HTERT RPE-1 (cell line): ENCODE measurements around the gene DIS3L2.
"Not testable (repeated sequence)": the region's sequence is repeated elsewhere in the genome, so short reads cannot be mapped to it uniquely, and the experiment has no call there.

Source experiments
- in situ Hi-C: fragments of 300-500 bp; cut with MboI; formaldehyde crosslinking; loops from 4 replicates; pipeline ENCODE4 v1.14.3; 2020; ENCODE audit warnings: low sequenced_read_pairs

DIS3L2 gene

DNA sequence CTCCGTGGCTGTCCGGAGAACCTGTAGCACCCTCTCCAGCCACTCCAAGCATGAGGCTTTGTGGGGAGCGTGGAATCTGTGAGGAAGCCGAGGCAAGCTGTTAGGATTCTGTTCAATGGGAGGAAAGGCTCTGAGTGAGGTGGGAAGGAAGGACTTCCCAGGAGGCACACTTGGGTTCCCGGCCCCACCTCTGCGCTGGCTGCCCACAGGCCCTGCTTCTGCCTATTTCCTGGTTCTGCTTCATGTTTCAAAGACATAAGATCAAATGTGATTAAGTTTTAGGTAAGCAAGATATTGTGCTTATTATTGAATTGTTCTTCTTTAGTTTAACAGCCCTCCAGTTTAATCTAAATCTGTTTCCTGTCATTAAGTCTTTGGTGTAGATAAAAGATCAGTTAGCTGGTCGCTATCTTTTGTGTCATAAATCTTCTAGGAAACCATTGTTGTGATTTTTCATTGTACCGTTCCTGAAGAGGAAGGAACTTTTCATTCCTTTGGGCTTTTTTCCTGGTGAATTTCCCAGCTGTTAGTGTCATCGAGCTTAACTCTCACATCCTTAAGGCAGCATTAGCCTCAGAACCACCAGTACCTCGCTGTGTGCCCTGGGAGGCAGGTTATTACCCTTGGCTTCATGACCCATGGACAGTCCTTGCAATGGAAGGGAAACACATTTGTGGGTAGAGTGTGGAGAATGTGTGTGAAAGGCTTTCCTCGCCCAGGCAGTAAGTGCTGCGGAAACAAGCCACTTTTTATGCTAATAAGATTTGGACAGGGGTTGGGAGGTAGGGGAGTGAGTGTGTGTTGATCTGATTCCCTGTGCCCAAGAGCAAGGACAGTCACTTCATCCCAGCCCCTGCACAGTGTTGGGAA is 355.2 kb downstream of the DIS3L2 start:
- in situ Hi-C loops: no loop called here

DNA sequence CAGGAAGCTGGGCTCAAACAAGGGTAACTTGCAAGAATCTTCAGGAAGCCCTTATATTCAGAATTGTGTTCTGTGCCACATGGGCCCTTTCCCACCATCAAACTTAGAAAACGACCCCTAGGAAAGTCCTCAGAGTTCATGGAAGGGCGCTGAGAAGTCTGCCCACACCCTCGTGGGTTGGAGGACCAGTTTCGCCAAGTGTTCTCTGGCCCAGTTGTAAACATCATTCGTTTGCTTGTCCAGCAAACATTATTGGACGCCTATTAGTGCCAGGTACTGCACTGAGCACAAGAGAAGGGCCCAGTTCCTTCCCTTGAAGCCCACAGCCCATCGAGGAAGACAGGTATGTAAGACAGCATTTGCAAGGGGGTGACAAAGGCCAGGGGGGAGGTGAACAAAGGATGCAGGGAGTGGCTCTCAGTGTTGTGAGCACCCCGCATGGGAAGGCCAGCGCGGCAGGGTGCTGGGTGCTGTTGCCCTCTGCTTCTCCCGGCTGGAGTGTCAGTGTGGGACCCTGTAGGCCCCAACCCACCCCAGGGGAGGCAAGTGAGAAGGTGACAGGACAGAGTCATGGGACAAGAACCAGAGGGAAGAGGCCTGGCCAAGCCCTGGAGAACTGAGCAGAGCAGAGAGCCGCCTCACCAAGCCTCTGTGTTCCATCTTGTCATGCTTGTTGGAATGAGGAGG is 356.8 kb downstream of the DIS3L2 start:
- in situ Hi-C loops: no loop called here

- in situ Hi-C loops: no loop called here
These were observed 357.7 kb downstream of the DIS3L2 start for GRCh38 chr2:232319067-232319802.

- in situ Hi-C loops: no loop called here
These were observed 358.4 kb downstream of the DIS3L2 start for GRCh38 chr2:232319803-232320442.

DNA sequence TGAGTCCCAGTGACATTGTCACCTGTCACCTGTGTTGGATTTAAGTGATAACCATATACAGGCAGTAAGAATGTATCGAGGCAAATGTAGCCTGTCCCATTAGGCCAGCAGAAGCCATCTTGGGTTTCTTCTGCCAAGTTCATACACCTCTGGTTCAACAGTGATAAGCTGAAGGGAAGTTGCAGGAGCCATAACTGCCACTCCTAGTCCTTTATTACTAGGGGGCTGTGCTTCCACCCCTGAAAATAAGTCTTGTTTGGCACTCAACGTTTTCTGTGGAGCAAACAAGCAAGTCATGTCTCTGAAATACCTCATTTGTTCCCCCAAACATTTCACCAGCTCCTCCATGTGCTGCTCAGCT is 358.9 kb downstream of the DIS3L2 start:
- in situ Hi-C loops: no loop called here

DNA sequence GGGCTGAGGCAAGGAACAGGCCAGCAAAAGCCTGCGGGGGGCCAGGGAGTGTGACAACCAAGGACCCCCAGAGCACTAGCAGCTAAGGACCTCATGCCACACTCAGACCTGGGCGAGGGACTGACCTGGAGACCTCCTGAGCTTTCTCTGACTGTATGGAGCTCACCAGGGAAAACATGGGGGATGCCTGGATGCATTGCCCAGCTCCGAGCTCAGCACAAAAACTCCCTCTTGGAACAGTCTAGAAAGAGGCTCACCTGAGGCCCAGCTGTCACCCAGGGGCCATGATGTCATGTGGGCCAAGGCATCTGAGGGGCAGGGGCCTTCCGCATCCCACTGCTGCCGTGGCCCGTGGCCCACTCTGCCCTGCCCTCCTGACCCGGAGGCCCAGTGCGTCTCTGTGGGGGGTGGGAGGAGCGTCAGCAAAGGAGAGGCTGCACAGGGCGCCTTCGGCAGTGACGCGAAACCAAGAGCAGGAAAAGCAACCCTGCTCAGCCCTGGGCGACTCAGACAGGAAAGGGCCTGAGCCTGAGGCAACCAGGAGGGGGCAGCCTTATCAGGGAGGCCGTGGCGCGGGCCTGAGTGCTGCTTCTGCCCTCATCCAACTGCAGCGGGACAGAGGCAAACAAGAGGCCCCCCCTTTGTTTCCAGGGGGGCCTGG is 359.8 kb downstream of the DIS3L2 start:
- in situ Hi-C loops: no loop called here

GRCh38 chr2:232321817-232322559 is 360.5 kb downstream of the DIS3L2 start:
- in situ Hi-C loops: no loop called here

- in situ Hi-C loops: no loop called here
These were observed 361.2 kb downstream of the DIS3L2 start for GRCh38 chr2:232322560-232323327.

DNA sequence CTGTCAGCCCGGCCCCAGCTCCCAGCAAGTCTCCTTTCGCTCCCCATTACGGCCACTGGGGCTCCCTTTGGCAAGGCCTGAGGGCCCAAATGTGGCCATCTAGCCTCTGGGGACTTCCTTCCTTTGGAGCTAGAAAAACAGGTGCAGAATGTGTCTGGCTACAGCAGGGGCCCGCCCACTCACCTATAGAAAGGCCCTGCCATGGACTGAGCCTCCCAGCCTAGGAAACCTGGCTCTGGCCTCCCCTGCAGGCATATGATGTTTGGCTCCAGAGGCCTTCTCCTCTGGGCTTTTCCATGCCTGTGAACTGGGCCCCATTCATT is 361.8 kb downstream of the DIS3L2 start:
- in situ Hi-C loops: no loop called here

DNA sequence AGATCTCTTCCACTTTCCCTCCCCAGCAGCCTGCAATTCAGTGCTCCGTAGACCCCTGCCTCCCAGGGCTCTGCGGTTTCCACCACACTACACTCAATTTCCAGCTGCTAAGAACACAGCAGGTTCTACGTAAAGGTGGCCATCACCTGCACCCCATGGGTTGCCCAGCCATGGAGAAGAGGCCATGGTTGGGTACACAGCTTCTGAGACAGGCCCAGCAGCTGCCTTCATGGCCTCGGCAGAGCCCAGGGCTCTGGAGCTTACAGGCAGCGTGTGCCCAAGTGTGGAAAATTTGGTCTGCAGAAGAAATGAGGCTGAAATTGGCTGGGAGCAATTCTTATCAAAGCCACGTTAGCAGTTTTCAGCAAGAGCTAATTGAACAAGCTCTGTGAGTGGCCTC is 362.5 kb downstream of the DIS3L2 start:
- in situ Hi-C loops: not testable (repeated sequence)

DNA sequence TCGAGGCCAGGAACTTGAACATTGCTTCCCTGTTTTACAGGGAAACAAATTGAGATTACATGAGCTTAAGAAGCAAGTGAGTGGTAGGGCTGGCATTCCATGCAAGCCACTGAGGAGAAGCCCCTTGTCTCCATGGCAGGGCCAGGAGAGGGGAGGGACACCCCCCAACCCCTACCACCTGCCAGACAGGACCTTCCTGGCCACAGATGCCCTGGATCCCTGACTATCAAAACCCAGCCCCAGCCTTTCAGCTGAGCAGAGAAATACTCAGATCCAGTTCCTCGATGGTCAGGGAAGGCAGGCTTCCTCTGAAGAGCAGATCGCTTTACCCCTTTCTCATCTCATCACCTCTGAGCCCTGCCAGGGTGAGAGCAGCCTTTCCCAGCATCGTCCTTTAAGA is 363.3 kb downstream of the DIS3L2 start:
- in situ Hi-C loops: no loop called here

- in situ Hi-C loops: no loop called here
These were observed 364.1 kb downstream of the DIS3L2 start for GRCh38 chr2:232325324-232326273.

DNA sequence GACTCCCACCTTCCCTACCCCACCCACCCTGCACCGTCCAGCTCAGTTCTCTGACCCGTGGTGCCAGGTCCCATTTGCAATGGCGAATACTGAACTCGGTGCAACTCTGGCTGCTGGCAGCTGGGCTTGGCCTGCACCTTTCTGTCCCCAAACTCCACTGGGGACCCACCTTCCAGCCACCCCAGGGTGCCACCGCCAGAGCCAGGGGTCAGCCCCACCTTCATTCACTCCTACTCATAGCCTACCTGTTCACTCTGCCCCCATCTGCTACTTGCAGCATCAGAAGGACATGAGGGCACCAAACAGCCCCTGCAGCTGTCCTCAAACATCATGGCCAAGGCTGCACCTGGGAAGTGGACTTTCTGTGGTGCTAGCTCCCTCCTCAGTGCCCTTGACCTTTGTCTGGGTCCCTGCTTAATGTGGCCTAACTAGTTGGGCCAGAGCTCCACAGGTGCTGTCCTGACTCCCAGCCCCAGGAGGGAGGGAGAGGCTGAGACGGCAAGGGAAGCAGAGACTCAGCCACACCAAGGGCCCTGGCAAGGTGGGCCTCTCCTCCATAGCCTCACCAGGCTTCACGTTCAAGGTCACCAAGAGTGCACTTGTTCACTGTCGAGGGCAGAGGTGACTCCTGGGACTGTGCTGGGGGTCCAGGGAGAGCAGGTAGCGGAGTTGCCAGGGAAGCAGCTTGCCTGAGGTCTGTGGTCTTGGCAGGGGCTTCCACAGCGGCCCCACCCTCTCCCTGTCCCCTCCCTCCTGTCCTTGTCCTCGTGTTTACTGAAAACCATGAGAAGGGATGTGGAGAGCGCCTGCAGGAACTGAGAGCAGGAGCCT is 365.0 kb downstream of the DIS3L2 start:
- in situ Hi-C loops: not testable (repeated sequence)

- in situ Hi-C loops: no loop called here
These were observed 365.9 kb downstream of the DIS3L2 start for GRCh38 chr2:232327105-232328031.

- in situ Hi-C loops: no loop called here
These were observed 366.5 kb downstream of the DIS3L2 start for GRCh38 chr2:232328032-232328422.
